ENCODE results near the gene GLA. TPM values are rescaled to one million over a fixed set of nuclear protein-coding genes. Genes with fewer than 3 reads are reported as not detected.
A peak's percentile ranks its signal among the peaks of the same experiment; 100 is the strongest.

Gene GLA
- total RNA-seq, 1 donor from 2014 or later: 16.9 TPM

DNA sequence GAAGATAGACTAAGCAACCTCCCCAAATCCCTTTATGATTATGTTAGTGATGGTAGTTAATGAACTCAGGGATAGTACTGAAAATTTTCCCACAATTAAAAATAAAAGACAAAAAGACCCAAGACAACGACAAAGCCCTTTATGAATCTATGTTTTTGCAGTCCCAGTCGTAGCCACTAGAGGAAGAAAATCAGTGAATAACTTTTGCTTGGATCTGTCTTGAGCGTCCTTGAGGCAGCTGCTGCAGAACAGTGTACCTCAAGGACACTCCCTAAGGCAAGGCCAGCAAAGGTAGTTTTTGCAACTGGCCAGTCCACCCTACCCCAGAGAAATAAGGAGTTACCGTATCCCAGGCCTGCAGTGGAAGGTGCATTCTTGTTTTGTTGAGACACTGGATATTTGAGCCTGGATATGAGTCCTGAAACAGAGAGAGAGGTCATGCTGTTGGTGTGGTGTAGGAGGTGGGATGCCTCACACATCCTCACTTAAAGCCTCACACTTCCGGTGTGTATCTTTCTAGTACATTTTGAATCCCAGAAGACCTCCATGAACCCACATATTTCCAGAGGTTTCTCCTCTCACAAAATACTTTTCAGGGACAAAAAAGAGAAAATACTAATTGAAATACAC is 50.4 kb downstream of the GLA start:
- peak in 1 of 2 donors; percentile 9 for DNase-seq (ENCODE audit: low read depth in 2 of 2)

- no peak for DNase-seq (ENCODE audit: low read depth in 2 of 2)
Observed at GRCh38 chrX:101349193-101349562, 58.5 kb downstream of the GLA start.

DNA sequence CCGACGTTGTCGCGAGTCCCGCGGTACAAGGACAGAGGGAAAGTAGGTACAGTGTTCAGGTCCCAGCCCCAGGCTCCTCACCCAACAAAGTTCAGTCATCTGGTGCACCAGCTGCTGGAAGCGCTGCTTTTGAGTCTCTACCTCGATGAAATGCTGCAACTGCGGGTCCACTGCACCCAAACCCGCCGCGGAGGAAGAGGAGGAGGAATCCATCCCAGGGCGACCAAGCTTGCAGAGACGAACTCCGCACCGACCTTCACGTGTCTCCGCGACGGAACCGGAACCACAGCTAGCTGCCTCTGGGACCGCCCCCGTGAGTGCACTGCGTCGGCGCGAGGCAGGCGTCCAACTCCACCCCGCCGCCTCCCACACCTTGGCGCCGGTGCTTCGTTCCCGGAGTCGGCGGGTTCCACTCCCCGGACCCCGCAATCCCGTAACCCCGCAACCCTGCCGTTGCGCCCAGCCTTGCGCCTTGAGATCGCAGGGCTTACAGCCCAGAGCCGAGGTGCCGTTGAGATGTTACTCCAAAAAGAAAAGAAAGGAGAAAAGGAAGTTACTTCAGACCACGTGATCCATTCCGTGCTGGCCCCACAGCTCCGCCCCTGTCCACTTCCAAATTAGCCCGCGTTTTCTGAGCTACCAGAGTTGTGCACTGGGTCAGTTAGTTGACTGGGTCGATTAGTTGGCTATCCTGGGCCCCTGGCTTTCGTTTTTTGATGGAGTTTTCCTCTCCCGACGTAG is 59.1 kb downstream of the GLA start, which contains the start of gene TIMM8A:
TIMM8A (minus strand) TSS at position 291 of the 741 bp plus-strand sequence; CDS start at position 213, 78 bp downstream.
- DNase-seq (ENCODE audit: low read depth in 2 of 2): peak; percentile 77 to 78

DNA sequence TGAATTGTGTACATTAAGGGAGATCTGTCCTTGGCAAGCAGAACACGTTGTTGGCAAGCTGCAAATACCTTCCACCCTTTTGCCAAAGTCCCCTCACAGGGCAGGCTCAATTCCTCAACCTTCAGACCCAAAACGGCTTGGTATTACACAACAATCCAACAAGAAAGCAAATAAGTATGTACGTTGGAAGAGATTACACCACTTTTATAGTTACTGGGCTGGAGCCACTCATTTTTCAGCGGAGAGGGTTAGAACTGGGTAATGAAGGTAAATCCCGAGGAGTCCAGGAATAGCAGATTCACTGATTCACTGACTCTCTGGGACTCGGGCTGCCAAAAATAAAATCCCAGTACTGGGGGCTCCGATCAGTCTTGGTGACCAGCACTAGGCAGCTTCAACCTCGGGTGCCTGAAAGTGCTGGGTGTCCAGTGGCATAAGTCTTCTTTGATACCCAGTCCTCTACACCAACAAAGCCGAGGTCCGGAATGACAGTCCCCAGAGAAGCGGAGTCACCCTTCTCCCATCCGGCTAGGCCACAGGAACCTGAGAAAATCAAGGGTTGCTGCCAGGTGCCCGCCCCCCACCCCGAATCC is 59.8 kb downstream of the GLA start:
- DNase-seq (ENCODE audit: low read depth in 2 of 2): peak; percentile 7 to 8

Other genes starting within 250 kb of the GLA start
- gene DRP2, start 188.1 kb downstream of the GLA start, total RNA-seq: 0.22 TPM in 1 of 2 replicates, not detected in the other
- gene TAF7L, start 116.6 kb downstream of the GLA start, total RNA-seq: under 0.01 TPM in 1 of 2 replicates, not detected in the other
- gene TIMM8A, start 59.2 kb downstream of the GLA start, total RNA-seq: 2.2 and 2.6 TPM in 2 replicates
- not detected in 2 replicates for gene BTK, start 21.7 kb downstream of the GLA start, total RNA-seq
- gene RPL36A, start 16.9 kb downstream of the GLA start, total RNA-seq: 208 and 241 TPM in 2 replicates
- 65.4 and 70.6 TPM in 2 replicates for gene HNRNPH2, start 297 bp upstream of the GLA start, total RNA-seq
- 2.6 and 4.2 TPM in 2 replicates for gene ARMCX4, start 77.5 kb upstream of the GLA start, total RNA-seq
- 39.7 and 55.2 TPM in 2 replicates for gene ARMCX1, start 142.6 kb upstream of the GLA start, total RNA-seq
- 28.1 and 30.4 TPM in 2 replicates for gene ARMCX6, start 210.1 kb upstream of the GLA start, total RNA-seq
- 46.4 and 65.5 TPM in 2 replicates for gene ARMCX3, start 215.2 kb upstream of the GLA start, total RNA-seq

All from lung microvascular endothelial cell (primary cell).